ENCODE data around the gene RDX.
A peak's percentile ranks its signal among the peaks of the same experiment; 100 is the strongest.

The RDX gene

DNA sequence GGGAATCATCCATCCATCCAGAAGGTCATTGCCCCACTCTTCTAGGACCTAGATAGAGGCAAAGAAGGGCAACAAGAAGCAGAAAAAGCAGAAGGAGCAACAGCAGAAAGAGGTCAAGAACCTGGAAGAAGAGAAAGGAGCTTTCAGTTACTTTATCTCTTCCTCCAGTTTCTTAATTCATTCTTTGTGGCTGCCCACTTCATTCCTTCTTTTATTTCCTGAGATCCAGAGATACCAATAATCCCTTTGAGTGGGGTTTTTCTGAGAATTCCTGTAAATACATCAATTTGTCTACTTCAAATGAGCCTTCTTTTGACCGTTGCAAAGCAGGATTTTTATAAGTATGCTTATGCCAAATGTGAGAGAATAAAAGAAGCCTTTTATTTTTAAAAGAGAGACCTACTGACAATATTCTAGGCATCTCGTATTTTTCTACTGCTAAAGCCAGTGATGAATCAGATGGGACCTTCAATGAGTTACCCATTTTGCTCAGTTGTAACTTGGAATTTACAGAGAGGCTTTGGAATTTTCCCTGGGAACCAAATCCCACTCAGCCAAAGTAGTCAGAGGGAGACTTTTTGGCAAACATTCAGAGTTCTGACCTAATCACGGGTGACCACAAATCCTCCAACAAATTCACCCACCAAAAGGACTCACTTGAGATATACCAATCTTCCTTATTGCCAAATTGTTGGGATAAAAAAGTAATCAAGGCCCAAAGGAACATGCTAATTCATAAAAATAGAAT lies 148.3 kb downstream of the RDX start:
- DNase-seq (ENCODE audit: insufficient read length, low spot score) = no peak
- no peak for FAIRE-seq

DNA sequence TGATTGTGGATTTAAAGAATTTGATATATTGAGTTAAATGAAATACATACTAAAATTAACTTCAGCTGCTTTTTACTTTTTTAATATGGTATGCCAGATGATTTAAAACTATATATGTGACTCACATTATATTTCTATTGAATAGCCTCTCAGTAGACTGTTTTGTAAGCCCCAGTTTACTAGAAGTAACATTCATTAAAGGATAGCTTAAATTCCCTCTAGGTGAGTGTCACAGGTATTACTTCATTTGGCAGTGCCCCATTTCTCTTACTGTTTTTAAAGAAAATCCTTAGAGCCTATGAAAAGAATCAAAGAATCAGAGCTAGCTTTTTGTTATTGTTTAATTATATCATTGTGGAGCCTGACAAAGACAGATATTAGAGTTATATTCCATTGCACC lies 154.6 kb downstream of the RDX start:
- FAIRE-seq = no peak
- no peak for DNase-seq (ENCODE audit: insufficient read length, low spot score)

DNA sequence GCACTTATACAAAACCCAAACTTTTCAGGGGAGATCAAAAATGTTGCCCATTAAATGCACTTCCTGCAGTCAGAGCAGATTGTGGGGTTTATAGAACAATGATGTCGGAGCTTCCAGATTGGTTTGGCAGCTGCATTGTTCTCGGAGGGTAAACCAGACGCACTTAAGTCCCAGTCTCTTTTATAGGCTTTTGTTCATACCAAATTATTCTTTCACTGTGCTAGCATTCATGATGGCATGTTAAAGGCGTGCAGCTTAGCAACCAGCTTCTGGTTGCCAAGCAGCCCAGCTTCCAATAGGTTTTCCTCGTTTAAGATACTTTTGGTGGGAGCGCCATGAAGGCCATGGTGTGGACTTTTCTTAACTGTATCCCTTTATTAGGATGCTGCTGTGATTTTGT lies 162.3 kb downstream of the RDX start:
- FAIRE-seq (peak; percentile 39), DNase-seq (ENCODE audit: insufficient read length, low spot score) (no peak)

DNA sequence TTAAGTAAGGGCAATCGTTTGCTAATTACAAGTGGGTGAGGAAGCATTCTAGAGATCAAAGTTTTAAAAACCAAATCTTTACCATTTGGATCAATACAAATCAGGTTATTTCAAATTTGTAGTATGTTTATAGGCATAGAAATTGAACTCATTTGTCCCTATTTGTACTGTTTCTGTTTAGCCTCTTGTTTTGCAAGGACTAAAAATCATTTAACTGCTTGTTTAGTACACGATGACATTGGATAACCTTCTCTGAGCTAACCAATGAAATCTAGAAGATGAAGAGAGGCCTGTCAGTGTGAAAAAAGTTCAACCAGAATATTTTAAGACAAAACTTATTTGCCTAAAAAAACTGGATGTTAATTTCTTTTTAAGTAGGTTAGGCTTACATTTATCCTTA lies 163.3 kb downstream of the RDX start:
- FAIRE-seq (no peak), DNase-seq (ENCODE audit: insufficient read length, low spot score) (no peak)

DNA sequence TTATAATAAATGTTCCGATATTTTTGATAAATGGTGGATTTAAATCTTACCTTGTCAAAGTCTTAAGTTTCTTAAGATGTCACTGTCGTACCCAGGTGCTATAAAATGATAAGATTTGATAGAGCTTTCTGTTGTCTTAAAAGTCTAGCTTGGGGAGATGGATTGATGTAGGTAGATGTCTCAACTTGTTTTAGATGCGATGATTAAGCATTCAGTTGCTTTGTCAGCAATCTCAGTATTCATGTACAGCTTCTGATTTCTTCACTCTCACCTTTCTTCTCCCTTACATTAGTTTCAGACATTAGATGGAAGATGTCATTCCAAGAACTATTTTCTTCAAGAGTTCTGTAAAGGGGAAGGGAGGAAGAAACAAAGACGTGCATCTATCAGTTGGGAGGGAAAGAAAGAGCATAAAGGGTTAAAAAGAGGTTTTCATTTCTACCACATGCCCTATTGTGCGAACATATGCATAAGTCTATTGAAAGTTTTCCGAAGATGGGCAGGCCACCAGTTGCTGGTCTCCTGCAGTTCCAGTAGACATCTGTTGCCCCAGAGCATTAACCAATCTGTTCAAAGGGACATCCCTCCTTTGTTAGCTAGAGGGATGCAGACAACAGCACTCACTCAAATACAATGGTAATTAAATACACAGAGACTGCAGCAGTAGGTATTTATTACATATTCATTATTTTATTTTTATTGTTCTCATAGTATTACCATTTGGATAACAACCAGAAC lies 164.9 kb downstream of the RDX start:
- DNase-seq (ENCODE audit: insufficient read length, low spot score) (no peak), FAIRE-seq (no peak)

DNA sequence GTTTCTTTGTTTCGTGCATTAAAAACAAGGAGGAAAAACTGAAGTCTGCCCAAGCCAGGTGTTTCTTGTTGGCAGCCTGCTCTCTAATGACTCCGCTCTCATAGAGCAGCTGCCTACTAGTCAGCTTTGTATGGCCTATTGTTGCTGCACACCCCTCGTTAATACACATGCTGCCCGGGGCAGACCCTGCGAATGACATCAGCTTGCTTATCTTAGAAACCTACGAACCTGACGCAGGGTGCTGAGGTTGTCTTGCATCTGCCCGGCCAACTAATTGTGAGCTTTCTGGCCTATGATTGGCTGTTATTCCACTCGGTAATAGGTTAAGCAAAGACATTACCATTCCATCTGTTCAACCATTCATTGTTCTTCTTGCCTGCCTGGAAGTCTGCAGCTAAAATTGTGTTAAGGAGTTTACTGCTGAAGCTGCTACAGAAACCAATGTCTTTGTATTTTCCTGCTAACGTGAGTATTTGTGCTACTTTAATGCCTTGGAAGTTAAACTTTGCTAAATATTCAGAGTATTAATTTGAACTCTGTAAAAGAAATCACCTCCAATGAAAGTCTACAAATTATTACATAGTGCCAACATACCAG lies 165.7 kb downstream of the RDX start:
- DNase-seq (ENCODE audit: insufficient read length, low spot score) = no peak
- peak; percentile 8 for FAIRE-seq

DNA sequence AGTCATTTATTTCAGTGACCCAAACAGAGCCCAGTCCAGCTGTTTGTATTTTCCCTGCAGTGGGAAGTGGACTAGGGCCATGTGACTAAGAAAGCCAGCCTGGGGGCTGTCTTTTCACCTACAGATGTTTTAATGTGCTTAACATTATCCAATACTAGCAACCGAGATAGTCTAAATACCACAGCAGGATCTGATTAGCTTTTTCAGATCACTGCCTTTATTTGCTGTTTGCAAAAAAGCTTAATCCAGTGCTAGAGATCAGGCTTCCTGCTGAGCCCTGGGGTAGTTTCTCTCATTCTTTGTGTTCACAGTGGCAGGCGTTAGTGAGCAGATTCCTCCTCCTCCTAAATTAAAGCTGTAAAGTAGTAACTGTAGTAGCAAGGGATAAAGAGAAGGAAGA lies 168.3 kb downstream of the RDX start:
- FAIRE-seq (no peak), DNase-seq (ENCODE audit: insufficient read length, low spot score) (no peak)

DNA sequence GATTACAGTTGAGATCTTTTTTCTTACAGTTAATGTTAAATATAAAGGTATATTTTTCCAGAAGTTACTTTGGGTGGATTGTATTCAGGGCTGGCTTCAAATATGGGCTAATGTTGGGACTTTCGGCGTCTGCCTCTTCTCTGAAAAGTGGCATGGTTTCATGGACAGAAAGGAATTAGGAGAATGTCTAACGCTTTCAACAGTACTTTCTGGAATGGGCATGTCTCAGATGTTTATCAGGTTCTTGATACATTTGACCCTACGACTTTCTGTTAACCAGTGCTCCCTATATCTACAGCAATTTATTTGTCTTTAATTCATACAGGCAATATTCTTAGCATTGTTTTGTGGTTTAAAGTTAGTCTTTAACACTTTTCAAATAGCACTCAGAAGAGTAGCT lies 169.5 kb downstream of the RDX start:
- peak; percentile 11 for FAIRE-seq

DNA sequence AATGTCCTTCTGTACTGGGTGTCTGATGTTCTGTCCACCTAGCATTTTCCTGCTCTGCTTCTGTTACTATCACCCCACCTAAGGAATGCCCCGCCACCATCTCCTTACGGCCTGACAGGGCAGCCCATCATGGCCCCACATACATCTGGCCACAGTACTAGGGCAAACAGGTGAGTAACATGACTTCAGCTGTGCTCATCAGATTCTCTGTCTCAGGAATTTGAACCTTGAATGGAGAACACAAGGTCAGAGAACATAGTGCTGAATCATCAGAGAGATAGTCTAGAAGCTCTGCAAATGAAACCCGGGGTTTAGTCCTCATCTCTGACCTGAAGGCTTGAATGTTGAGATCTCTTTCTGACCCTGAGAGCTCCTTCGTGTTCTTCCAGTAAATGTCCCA lies 170.8 kb downstream of the RDX start:
- no peak for FAIRE-seq

More for the DNA sequence above, 169.5 kb downstream of the RDX start:
- no peak for DNase-seq (ENCODE audit: insufficient read length, low spot score)

More for the DNA sequence above, 170.8 kb downstream of the RDX start:
- DNase-seq (ENCODE audit: insufficient read length, low spot score) = no peak

All from GM19239 (cell line).